NB4 (cell line): Measurements from ENCODE around the gene RPL36.
"Not testable (repeated sequence)": the region's sequence is repeated elsewhere in the genome, so short reads cannot be mapped to it uniquely, and the experiment has no call there.

ENCODE experiments used
- DNase-seq: peaks from one replicate; pipeline ENCODE4 v3.0.0; 2010; ENCODE audit warnings: low read depth
- H3K4me3 ChIP-seq: one replicate; pipeline ENCODE4 v1.5.1; 2011; ENCODE audit warnings: mild to moderate bottlenecking, low read depth, low read length, moderate library complexity
- MYC ChIP-seq: IDR thresholded peaks from 2 replicates; pipeline ENCODE4 v1.6.1; 2011; ENCODE audit warnings: low read depth, low read length
- POLR2A ChIP-seq: IDR thresholded peaks from 2 replicates; pipeline ENCODE4 v1.6.1; 2011; ENCODE audit warnings: mild to moderate bottlenecking; ENCODE audit not compliant: insufficient read length; ENCODE audit errors: extremely low read depth
- TF ChIP-seq, protein P1 (sequence below): IDR thresholded peaks from one replicate; pipeline ENCODE4 v1.5.1; 2012; ENCODE audit warnings: low read depth, low read length
- TF ChIP-seq, protein P2 (sequence below): IDR thresholded peaks from 2 replicates; pipeline ENCODE4 v1.6.1; 2011; ENCODE audit warnings: low read depth, low read length

Gene RPL36

DNA sequence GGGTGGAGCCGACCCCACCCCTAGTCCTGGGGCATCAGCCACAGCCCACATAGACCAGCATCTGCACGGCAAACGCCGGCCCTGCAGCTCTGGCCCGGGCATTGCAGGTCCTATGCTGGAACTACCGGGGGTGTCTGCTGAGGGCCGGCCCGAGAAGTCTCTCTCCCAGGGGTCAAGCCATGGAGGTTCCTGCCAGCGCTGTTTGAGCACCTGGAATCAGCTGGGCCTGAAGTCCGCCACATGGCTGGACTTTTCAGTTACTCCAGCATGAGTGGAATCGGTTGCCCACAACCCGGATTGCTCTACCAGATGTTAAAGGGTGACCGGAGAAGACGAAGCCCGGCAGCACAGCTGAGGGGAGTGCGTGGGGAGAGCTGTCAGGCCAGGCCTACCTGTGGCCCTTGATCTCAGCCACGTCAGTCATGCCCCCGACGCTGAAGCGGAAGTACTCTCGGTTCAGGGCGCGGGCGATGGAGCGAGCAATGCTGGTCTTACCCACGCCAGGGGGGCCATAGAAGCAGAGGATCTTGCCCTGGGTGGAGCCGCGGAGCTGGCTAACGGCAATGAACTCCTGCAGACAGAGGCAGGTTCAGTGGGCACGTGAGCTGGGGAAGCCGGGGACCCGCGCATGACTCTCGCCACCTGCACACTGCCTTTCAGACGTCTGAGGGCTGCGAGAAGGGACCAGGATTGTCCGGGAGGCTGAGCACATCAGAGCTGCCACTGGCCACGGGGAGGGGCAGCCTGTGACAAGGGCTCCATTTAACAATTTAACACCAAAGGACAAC lies 8.7 kb downstream of the RPL36 start:
- no peak for DNase-seq
- TF ChIP-seq, protein P1, sequence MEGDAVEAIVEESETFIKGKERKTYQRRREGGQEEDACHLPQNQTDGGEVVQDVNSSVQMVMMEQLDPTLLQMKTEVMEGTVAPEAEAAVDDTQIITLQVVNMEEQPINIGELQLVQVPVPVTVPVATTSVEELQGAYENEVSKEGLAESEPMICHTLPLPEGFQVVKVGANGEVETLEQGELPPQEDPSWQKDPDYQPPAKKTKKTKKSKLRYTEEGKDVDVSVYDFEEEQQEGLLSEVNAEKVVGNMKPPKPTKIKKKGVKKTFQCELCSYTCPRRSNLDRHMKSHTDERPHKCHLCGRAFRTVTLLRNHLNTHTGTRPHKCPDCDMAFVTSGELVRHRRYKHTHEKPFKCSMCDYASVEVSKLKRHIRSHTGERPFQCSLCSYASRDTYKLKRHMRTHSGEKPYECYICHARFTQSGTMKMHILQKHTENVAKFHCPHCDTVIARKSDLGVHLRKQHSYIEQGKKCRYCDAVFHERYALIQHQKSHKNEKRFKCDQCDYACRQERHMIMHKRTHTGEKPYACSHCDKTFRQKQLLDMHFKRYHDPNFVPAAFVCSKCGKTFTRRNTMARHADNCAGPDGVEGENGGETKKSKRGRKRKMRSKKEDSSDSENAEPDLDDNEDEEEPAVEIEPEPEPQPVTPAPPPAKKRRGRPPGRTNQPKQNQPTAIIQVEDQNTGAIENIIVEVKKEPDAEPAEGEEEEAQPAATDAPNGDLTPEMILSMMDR = no peak
- TF ChIP-seq POLR2A (no peak), MYC (no peak)
- TF ChIP-seq, protein P2, sequence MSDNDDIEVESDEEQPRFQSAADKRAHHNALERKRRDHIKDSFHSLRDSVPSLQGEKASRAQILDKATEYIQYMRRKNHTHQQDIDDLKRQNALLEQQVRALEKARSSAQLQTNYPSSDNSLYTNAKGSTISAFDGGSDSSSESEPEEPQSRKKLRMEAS = no peak
- H3K4me3 ChIP-seq = no peak overlapping the region

- H3K4me3 ChIP-seq = no peak overlapping the region
- TF ChIP-seq POLR2A = no peak
- TF ChIP-seq, protein P2 = no peak
- TF ChIP-seq, protein P1 = no peak
Measured at GRCh38 chr19:5700455-5701092, 10.5 kb downstream of the RPL36 start.

GRCh38 chr19:5702053-5702410 lies 11.9 kb downstream of the RPL36 start:
- not testable (repeated sequence) for H3K4me3 ChIP-seq, DNase-seq

More at GRCh38 chr19:5700455-5701092, 10.5 kb downstream of the RPL36 start:
- DNase-seq = no peak

DNA sequence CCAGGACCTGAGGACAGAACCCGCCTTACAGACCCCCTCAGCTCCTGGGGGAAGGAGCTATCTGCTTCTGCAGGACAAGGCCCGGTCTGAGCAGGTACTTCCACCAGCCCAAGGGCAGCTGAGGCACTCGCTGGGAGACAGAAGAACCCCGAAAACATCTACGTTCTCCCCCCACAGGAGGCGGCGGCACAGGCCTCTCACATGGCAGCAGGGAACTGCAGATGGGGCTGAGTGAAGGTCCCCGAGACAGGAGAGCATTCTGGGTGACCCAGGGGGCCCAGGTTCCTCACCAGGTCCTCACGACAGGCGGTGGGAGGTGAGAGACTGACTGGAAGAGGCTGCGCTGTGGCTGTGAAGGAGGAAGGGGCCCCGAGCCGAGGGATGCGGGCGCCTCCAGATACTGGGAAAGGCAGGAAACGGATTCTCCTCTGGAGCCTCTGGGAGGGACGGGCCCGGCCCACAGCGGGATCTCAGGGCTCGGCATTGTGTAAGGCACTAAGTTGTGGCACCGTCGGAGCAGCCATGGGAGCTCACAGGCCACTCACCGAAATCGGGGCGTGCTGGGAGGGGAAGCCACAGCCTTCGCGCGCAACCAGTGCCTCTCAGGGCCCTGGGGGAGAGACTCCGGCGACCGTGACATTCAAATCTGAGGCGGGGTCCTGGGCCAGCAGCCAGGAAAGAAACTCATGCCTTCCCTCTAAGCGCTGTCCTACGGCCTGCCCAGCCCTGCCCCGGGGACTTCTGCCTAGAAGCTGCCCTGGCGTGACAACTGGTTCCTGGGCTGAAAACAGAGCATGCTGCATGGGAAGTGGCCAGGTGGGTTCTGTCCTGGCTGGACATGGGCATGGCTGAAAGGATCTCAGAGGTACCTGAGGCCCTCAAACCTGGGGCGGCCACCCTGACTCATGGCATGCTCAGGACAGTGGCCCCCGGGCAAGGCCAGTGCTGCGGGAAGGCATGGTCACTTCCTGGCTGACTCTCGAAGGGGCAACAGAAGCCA lies 14.0 kb downstream of the RPL36 start:
- H3K4me3 ChIP-seq = no peak overlapping the region
- DNase-seq = no peak
- TF ChIP-seq, protein P2 = no peak
- TF ChIP-seq POLR2A (no peak), MYC (no peak)
- TF ChIP-seq, protein P1 = no peak

DNA sequence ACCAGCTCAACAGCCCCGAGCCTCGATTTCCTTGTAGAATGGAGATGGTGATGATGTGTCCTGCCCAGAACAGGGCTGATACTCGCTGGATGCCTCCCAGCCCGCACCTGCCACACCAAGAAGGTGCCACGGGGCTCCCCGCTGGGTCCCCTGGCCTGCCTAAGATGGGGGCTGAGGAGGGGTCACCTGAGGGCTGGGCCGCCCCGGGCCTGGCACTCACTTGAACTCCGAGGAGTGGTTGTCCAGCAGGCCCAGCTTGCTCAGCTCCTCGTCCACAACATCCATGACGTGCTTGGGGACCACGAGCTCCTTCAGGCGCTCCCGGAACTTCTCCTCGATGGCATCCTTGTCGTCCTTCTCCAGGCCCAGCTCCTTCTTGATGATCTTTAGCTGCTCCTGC lies 15.5 kb downstream of the RPL36 start:
- TF ChIP-seq, protein P2 = no peak
- TF ChIP-seq MYC = no peak
- no peak for TF ChIP-seq POLR2A
- TF ChIP-seq, protein P1 = no peak
- H3K4me3 ChIP-seq = no peak overlapping the region
- no peak for DNase-seq
